Activated T-cell treated with anti-CD3 and anti-CD28 coated beads, Interleukin-2, amount 50 U/mL, for 24 hours (primary cell): ENCODE data around the gene STPG2.

Source experiments
- DNase-seq: peaks from one replicate; pipeline ENCODE4 v3.0.0-alpha.2; 2020
- H3K27ac Mint-ChIP-seq: 2 replicates; pipeline ENCODE4 v1.8.0; 2020; ENCODE audit warnings: mild to moderate bottlenecking, mixed read lengths
- H3K27me3 Mint-ChIP-seq: 2 replicates; pipeline ENCODE4 v1.8.0; 2020; ENCODE audit warnings: mixed read lengths
- H3K36me3 Mint-ChIP-seq: 2 replicates; pipeline ENCODE4 v1.8.0; 2020; ENCODE audit warnings: low read depth, mixed read lengths
- H3K4me1 Mint-ChIP-seq: 2 replicates; pipeline ENCODE4 v1.8.0; 2020; ENCODE audit warnings: low read depth, mixed read lengths
- H3K4me3 Mint-ChIP-seq: 2 replicates; pipeline ENCODE4 v1.8.0; 2020; ENCODE audit warnings: mild to moderate bottlenecking, moderate library complexity, mixed read lengths
- H3K9me3 Mint-ChIP-seq: 2 replicates; pipeline ENCODE4 v1.8.0; 2020; ENCODE audit warnings: mixed read lengths

STPG2 gene

DNA sequence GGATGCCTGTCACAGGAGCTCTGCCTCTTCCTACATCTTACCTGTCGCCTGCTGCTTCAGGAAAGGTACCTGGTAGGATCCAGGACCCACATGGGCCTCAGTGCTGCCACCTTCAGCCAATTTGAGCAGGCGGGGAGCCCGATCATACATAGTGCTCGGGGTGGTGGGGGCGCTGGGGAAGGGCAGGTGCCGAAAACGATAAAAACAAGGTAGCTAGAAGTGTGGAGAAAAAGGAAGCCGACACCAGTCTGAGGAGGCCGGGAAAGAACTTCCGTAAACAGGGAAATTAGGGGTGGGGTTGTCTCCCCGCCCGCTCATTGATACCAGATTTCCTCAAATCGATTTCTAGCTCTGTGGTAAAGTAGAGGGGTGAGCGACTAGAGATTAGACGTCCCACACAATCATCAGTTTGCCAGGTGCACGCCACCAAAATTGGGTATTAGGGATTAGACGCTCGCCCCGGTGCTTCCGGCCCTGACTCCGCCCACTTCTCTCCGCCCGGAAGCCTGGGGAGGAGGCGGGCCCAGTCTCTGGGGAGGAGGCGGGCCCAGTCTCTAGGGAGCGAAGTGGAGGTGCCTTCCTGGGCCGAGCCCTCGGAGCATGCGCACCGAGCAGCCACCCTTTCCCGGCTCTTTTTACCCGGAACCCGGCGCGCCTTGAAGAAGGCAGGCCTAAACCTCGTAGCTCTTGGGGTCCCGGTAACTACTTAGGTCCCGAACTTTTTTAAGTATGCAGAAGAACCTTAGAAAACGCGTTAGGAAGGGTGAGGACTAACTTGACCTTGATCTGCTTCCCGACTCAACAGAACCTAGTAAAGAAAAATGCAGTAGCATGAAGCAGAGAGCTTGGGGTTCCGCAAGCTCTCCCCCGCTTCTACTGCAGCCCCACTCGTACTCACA, at the start of gene STPG2:
STPG2 (minus strand) TSS at position 476 of the 899 bp plus-strand sequence.
- Mint-ChIP-seq H3K36me3 (peaks cover 6% of the 10 kb centered on the region), H3K27me3 (no peaks in the 10 kb centered on the region), H3K4me1 (peaks cover 26% of the 10 kb centered on the region), H3K4me3 (peak within 1 kb of the TSS; percentile 89), H3K9me3 (peaks cover 2% of the 10 kb centered on the region), H3K27ac (peak within 1 kb of the TSS; percentile 99)
- peak; percentile 96 for DNase-seq

GRCh38 chr4:98185279-98185678, 42.0 kb upstream of the STPG2 start:
- DNase-seq = no peak
- Mint-ChIP-seq H3K4me3 (no peak overlapping the region), H3K4me1 (no peaks in the 10 kb centered on the region), H3K9me3 (no peaks in the 10 kb centered on the region), H3K27me3 (no peaks in the 10 kb centered on the region), H3K27ac (no peak overlapping the region), H3K36me3 (no peaks in the 10 kb centered on the region)

DNA sequence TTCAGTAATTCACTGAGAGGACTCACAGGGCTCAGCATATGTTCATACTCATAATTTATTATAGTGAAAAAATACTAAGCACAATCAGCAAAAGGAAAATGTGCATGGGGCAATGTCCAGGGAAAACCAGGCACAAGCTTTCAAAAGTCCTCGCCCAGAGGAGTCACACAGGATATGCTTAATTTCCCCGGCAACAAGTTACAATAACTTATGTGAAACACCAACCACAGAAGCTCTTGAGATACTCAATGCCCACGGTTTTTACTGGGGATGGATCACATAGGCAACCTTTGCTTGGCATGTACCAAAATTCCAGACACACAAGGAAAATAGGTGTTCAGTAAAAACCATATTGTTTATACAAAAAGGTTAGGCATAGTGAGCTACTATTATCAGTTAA, 38.5 kb upstream of the STPG2 start:
- Mint-ChIP-seq H3K27ac (no peak overlapping the region), H3K4me1 (no peaks in the 10 kb centered on the region), H3K4me3 (no peak overlapping the region), H3K36me3 (no peaks in the 10 kb centered on the region), H3K9me3 (no peaks in the 10 kb centered on the region), H3K27me3 (no peaks in the 10 kb centered on the region)
- DNase-seq = no peak

- no peak for DNase-seq
- Mint-ChIP-seq H3K4me3 (no peak overlapping the region), H3K27me3 (no peaks in the 10 kb centered on the region)
These were observed 36.7 kb upstream of the STPG2 start for GRCh38 chr4:98179951-98180350.

DNA sequence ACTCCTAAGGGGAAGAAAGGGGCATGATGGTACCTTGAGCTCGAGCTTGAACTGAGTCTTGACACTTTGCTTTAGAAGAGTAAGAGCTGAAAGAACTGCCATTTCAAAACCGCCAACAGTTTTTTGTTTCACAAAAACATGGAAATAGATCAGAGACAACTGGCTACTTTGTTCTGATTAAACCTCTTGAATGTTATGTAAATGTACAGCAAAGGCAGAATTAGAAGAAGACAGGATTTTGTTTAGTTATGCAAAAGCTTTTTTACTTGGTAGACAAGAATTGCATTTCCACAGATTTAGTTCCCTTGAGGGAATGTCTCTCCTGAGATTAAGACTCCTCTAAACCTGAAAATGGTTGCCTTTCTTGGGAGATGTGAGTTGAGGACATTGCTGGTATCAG, 33.3 kb upstream of the STPG2 start:
- no peaks in the 10 kb centered on the region for H3K27me3 Mint-ChIP-seq
- H3K9me3 Mint-ChIP-seq = no peaks in the 10 kb centered on the region
- no peak for DNase-seq
- H3K4me1 Mint-ChIP-seq = no peaks in the 10 kb centered on the region
- H3K27ac Mint-ChIP-seq = no peak overlapping the region
- H3K36me3 Mint-ChIP-seq = no peaks in the 10 kb centered on the region
- H3K4me3 Mint-ChIP-seq = no peak overlapping the region

More at GRCh38 chr4:98179951-98180350, 36.7 kb upstream of the STPG2 start:
- Mint-ChIP-seq H3K27ac (no peak overlapping the region), H3K36me3 (no peaks in the 10 kb centered on the region), H3K4me1 (no peaks in the 10 kb centered on the region), H3K9me3 (no peaks in the 10 kb centered on the region)

- Mint-ChIP-seq H3K4me3 (no peak overlapping the region), H3K36me3 (no peaks in the 10 kb centered on the region), H3K27me3 (no peaks in the 10 kb centered on the region), H3K9me3 (no peaks in the 10 kb centered on the region), H3K4me1 (no peaks in the 10 kb centered on the region), H3K27ac (no peak overlapping the region)
- DNase-seq = no peak
These were observed 26.8 kb upstream of the STPG2 start for GRCh38 chr4:98170035-98170434.

DNA sequence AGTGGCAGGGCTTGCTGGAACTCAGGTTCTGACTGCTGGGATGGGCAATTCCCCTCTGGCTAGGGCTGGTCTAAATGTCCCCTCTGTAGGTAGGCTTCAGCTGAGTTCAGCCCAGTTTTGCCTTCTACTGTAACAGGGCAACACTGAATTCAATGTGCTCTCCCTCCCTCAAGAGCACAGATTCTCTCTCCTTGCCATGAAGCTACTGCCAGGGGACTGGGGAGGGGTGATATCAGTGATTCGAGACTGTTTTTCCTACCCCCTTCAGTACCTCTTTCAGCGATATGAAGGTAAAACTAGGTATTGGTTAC, 23.4 kb upstream of the STPG2 start:
- Mint-ChIP-seq H3K27me3 (no peaks in the 10 kb centered on the region), H3K4me3 (no peak overlapping the region), H3K36me3 (no peaks in the 10 kb centered on the region), H3K9me3 (no peaks in the 10 kb centered on the region), H3K27ac (no peak overlapping the region), H3K4me1 (peaks cover 6% of the 10 kb centered on the region)
- DNase-seq = no peak

GRCh38 chr4:98166025-98166730, 22.9 kb upstream of the STPG2 start:
- Mint-ChIP-seq H3K4me3 (no peak overlapping the region), H3K9me3 (no peaks in the 10 kb centered on the region), H3K36me3 (no peaks in the 10 kb centered on the region), H3K27me3 (no peaks in the 10 kb centered on the region), H3K27ac (no peak overlapping the region), H3K4me1 (peaks cover 6% of the 10 kb centered on the region)
- DNase-seq = no peak

DNA sequence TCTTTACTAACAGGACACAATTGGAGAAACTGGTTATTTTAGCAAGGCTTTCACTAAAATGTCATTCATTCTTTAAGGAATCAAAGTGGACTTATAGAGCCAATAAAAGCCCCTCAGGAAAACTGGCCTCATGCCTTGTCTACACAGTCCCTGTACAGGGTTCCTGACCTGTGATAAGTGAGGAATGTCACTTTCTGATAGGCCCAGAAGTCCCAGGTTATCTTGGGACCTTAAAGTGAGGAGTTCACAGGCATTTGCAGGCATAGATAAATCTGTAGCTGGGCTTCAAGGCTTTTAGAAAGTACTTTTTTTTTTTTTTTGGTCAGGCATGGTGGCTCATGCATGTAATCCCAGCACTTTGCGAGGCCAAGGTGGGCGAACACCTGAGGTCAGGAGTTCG, 19.4 kb upstream of the STPG2 start:
- Mint-ChIP-seq H3K4me3 (no peak overlapping the region), H3K9me3 (no peaks in the 10 kb centered on the region), H3K27ac (no peak overlapping the region), H3K4me1 (peaks cover 6% of the 10 kb centered on the region), H3K27me3 (no peaks in the 10 kb centered on the region), H3K36me3 (no peaks in the 10 kb centered on the region)
- no peak for DNase-seq

GRCh38 chr4:98151145-98151924, 8.1 kb upstream of the STPG2 start:
- H3K9me3 Mint-ChIP-seq = no peaks in the 10 kb centered on the region
- H3K27me3 Mint-ChIP-seq = no peaks in the 10 kb centered on the region
- H3K36me3 Mint-ChIP-seq = no peaks in the 10 kb centered on the region
- peaks cover 8% of the 10 kb centered on the region for H3K4me1 Mint-ChIP-seq
- no peak overlapping the region for H3K27ac Mint-ChIP-seq
- no peak for DNase-seq
- H3K4me3 Mint-ChIP-seq = no peak overlapping the region

- no peak overlapping the region for H3K27ac Mint-ChIP-seq
- DNase-seq = no peak
These were observed 7.0 kb upstream of the STPG2 start for GRCh38 chr4:98150092-98150761.

GRCh38 chr4:98148856-98149255, 5.6 kb upstream of the STPG2 start:
- H3K4me3 Mint-ChIP-seq = no peak overlapping the region
- peaks cover 13% of the 10 kb centered on the region for H3K4me1 Mint-ChIP-seq
- H3K36me3 Mint-ChIP-seq = no peaks in the 10 kb centered on the region
- H3K27me3 Mint-ChIP-seq = no peaks in the 10 kb centered on the region
- no peak overlapping the region for H3K27ac Mint-ChIP-seq
- DNase-seq = no peak
- peaks cover 2% of the 10 kb centered on the region for H3K9me3 Mint-ChIP-seq

More at GRCh38 chr4:98150092-98150761, 7.0 kb upstream of the STPG2 start:
- Mint-ChIP-seq H3K4me3 (no peak overlapping the region), H3K36me3 (no peaks in the 10 kb centered on the region), H3K27me3 (no peaks in the 10 kb centered on the region), H3K4me1 (peaks cover 8% of the 10 kb centered on the region), H3K9me3 (no peaks in the 10 kb centered on the region)

DNA sequence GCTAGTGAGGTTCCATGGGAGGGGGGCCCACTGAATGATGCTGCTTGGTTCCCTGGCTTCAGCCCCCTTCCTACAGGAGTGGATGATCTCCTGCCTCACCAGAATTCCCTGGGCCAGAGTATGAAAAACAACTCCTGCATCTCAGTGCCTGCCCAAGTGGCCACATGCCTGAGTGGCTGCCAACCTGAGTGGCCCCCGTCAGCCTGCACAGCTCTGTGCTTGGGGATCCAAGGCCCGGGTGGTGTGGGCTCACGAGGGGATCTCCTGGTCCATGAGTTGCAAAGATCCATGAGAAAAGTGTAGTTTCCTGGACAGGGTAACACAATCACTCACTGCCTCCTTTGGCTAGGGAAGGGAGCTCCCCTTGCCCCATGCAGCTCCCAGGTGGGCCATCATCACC, 17.1 kb downstream of the STPG2 start:
- H3K27me3 Mint-ChIP-seq = peaks cover 8% of the 10 kb centered on the region
- H3K4me1 Mint-ChIP-seq = no peaks in the 10 kb centered on the region
- H3K4me3 Mint-ChIP-seq = no peak overlapping the region
- peaks cover 3% of the 10 kb centered on the region for H3K36me3 Mint-ChIP-seq
- H3K27ac Mint-ChIP-seq = no peak overlapping the region
- no peak for DNase-seq
- peaks cover 17% of the 10 kb centered on the region for H3K9me3 Mint-ChIP-seq

GRCh38 chr4:98125585-98125984, 17.7 kb downstream of the STPG2 start:
- Mint-ChIP-seq H3K36me3 (peaks cover 3% of the 10 kb centered on the region), H3K27me3 (peaks cover 4% of the 10 kb centered on the region), H3K4me1 (no peaks in the 10 kb centered on the region), H3K27ac (no peak overlapping the region), H3K9me3 (peaks cover 17% of the 10 kb centered on the region), H3K4me3 (no peak overlapping the region)
- no peak for DNase-seq
